Osteocyte (in vitro differentiated cells): ENCODE results near the gene USP13. TPM values are rescaled to one million over a fixed set of nuclear protein-coding genes. Genes with fewer than 3 reads are reported as not detected.

Experiments
- DNase-seq: peaks from one replicate; pipeline ENCODE4 v3.0.0; 2021; ENCODE audit warnings: mixed read lengths; ENCODE audit not compliant: unreplicated experiment; ENCODE audit errors: extremely low spot score
- H3K27ac Mint-ChIP-seq: one replicate; pipeline ENCODE4 v1.8.0; 2021; ENCODE audit warnings: mild to moderate bottlenecking, mixed read lengths; ENCODE audit not compliant: unreplicated experiment
- H3K27me3 Mint-ChIP-seq: one replicate; pipeline ENCODE4 v1.8.0; 2021; ENCODE audit warnings: mixed read lengths; ENCODE audit not compliant: unreplicated experiment
- H3K36me3 Mint-ChIP-seq: one replicate; pipeline ENCODE4 v1.8.0; 2021; ENCODE audit warnings: mixed read lengths; ENCODE audit not compliant: unreplicated experiment
- H3K4me1 Mint-ChIP-seq: one replicate; pipeline ENCODE4 v1.8.0; 2021; ENCODE audit warnings: mixed read lengths; ENCODE audit not compliant: unreplicated experiment
- H3K4me3 Mint-ChIP-seq: one replicate; pipeline ENCODE4 v1.8.0; 2021; ENCODE audit warnings: mild to moderate bottlenecking, moderate library complexity, mixed read lengths; ENCODE audit not compliant: unreplicated experiment
- H3K9me3 Mint-ChIP-seq: one replicate; pipeline ENCODE4 v1.8.0; 2021; ENCODE audit warnings: mixed read lengths; ENCODE audit not compliant: unreplicated experiment
- total RNA-seq: library from RNA; stranded (reverse); gene quantifications from 2 replicates; pipeline ENCODE4 v1.2.1, GENCODE V29; 2021
- TF ChIP-seq, protein P1 (sequence below): fragments of 200-600 bp; sonication (generic); IDR thresholded peaks from 2 replicates; pipeline ENCODE4 v1.5.0; 2021; ENCODE audit warnings: antibody characterized with exemption, mild to moderate bottlenecking, moderate library complexity

Gene USP13
- total RNA-seq, 1 donor from 2014 or later, result 36.3 TPM

DNA sequence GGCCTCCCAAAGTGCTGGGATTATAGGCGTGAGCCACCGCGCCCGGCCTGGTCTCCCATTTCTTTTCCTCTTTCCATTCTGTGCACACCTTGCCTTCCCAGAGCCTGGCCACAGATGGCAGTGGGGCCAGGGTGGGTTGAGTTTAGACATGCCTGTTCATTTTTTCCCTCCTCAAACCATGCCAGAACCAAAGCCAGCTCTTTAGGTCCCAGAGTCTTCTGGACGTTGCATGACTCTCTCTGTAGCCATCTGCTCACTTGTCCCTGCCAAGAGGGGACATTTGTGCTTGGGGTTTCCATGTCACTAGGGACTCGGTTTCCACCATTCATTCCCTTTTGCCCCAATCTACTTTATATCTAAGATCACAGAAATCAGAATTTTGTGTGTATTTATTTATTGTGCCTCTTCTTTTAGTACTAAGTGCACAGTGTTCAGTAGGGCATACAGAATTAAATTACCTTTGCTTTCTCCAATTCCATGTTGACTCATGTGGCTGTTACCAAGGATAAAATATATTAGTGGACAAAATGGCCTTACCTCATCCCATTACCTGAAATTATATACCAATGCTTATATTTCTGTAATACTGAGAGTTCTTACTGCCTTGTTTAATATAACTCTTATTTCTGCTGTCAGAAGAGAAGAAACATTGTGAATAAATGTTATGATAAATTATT lies 49.6 kb downstream of the USP13 start:
- TF ChIP-seq, protein P1, sequence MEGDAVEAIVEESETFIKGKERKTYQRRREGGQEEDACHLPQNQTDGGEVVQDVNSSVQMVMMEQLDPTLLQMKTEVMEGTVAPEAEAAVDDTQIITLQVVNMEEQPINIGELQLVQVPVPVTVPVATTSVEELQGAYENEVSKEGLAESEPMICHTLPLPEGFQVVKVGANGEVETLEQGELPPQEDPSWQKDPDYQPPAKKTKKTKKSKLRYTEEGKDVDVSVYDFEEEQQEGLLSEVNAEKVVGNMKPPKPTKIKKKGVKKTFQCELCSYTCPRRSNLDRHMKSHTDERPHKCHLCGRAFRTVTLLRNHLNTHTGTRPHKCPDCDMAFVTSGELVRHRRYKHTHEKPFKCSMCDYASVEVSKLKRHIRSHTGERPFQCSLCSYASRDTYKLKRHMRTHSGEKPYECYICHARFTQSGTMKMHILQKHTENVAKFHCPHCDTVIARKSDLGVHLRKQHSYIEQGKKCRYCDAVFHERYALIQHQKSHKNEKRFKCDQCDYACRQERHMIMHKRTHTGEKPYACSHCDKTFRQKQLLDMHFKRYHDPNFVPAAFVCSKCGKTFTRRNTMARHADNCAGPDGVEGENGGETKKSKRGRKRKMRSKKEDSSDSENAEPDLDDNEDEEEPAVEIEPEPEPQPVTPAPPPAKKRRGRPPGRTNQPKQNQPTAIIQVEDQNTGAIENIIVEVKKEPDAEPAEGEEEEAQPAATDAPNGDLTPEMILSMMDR, result no peak
- Mint-ChIP-seq H3K4me1 (peaks cover 17% of the 10 kb centered on the region), H3K9me3 (no peaks in the 10 kb centered on the region), H3K4me3 (no peak overlapping the region), H3K27me3 (no peaks in the 10 kb centered on the region), H3K27ac (no peak overlapping the region), H3K36me3 (peaks cover 27% of the 10 kb centered on the region)
- no peak for DNase-seq

DNA sequence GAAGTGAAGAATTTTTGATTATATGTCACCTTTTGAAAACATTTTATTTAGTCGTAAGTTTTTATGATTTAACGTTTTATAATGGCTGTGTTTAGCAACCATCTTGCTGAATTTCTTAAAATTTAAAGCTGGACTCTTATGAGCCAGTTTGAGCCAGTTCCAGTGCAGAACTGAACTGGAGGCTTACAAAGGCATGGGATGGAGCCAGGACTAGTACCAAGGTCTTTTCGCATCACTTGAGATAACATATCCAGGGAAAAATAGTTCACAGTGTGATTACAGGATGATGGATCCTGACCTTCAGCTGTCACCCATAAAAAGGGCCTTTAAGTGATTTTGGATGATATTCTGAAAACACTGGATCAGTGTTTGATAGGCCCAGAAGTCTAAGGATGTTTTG lies 51.0 kb downstream of the USP13 start:
- no peak for DNase-seq
- no peaks in the 10 kb centered on the region for H3K9me3 Mint-ChIP-seq
- peaks cover 32% of the 10 kb centered on the region for H3K36me3 Mint-ChIP-seq
- no peaks in the 10 kb centered on the region for H3K27me3 Mint-ChIP-seq
- peaks cover 19% of the 10 kb centered on the region for H3K4me1 Mint-ChIP-seq
- no peak overlapping the region for H3K27ac Mint-ChIP-seq
- TF ChIP-seq, protein P1, result no peak
- H3K4me3 Mint-ChIP-seq, result no peak overlapping the region

DNA sequence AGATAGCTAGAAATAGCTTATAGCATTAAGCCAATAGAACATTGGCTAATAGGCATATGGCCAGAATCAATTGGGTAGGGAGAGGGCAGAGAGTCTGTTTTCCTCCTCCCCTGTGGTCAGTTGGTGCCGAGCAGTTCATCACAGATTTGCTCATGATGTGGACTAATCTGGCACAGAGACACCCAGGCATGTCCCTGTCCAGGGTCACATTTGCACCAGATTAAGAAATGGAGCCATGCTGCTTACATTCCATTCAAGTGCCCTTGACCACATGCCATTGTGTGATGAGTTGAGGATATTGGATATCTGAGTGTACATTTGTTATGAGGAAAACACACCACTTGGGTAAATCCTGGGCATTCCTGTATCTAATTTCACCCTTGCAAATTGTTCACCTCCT lies 53.4 kb downstream of the USP13 start:
- H3K27me3 Mint-ChIP-seq, result no peaks in the 10 kb centered on the region
- no peaks in the 10 kb centered on the region for H3K9me3 Mint-ChIP-seq
- H3K4me1 Mint-ChIP-seq, result peaks cover 22% of the 10 kb centered on the region
- no peak for DNase-seq
- TF ChIP-seq, protein P1, result no peak
- H3K27ac Mint-ChIP-seq, result peak overlapping the region; percentile 44
- no peak overlapping the region for H3K4me3 Mint-ChIP-seq
- peaks cover 38% of the 10 kb centered on the region for H3K36me3 Mint-ChIP-seq

DNA sequence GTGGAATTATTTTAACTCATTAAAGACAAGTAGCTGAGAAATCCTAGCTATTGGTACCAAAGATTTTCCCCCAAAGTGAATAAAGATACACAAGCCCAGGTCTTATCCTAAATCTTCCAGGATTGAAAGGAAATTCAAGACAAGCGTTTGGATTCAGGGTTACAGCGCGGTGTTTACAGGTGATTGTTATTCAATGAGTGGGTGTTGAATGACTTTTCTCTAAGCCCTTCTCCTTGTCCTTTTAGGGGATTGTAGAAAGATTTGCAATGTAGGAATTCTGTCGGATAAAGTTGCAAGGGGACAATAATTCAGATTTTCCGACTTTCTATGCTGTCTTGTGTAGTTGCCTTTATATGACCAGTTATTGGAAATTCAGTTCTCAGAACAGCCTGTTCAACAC lies 57.2 kb downstream of the USP13 start:
- TF ChIP-seq, protein P1, result no peak
- Mint-ChIP-seq H3K36me3 (peaks cover 17% of the 10 kb centered on the region), H3K9me3 (no peaks in the 10 kb centered on the region), H3K4me1 (peaks cover 53% of the 10 kb centered on the region), H3K4me3 (no peak overlapping the region), H3K27me3 (no peaks in the 10 kb centered on the region), H3K27ac (peak overlapping the region; percentile 38)
- DNase-seq, result no peak

DNA sequence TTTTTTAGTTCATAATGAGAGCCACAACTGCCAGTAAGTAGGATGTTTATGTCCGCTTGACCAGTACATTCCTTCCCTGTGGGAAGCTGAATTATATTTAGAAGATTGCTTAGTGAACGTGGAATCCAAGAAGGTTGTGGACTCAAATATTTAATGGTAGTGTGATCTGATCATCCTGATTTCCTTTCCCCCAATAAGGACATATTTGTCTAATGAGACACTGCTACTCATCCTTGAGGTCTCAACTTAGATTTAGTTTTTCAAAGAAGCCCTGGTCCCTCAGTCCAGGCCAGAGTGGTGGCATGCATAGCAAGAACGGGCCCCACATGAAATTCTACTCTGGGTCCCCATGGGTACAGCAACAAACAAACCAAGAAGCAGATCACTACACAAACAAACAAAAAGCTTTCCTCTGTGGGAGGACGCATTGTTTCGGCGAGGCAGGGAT lies 60.8 kb downstream of the USP13 start:
- DNase-seq, result no peak
- TF ChIP-seq, protein P1, result no peak
- Mint-ChIP-seq H3K4me1 (peaks cover 77% of the 10 kb centered on the region), H3K4me3 (peak overlapping the region; percentile 26), H3K27me3 (no peaks in the 10 kb centered on the region), H3K36me3 (peaks cover 13% of the 10 kb centered on the region), H3K27ac (peak overlapping the region; percentile 98), H3K9me3 (no peaks in the 10 kb centered on the region)
